ENCODE results near the gene B3GNT5.

DNA sequence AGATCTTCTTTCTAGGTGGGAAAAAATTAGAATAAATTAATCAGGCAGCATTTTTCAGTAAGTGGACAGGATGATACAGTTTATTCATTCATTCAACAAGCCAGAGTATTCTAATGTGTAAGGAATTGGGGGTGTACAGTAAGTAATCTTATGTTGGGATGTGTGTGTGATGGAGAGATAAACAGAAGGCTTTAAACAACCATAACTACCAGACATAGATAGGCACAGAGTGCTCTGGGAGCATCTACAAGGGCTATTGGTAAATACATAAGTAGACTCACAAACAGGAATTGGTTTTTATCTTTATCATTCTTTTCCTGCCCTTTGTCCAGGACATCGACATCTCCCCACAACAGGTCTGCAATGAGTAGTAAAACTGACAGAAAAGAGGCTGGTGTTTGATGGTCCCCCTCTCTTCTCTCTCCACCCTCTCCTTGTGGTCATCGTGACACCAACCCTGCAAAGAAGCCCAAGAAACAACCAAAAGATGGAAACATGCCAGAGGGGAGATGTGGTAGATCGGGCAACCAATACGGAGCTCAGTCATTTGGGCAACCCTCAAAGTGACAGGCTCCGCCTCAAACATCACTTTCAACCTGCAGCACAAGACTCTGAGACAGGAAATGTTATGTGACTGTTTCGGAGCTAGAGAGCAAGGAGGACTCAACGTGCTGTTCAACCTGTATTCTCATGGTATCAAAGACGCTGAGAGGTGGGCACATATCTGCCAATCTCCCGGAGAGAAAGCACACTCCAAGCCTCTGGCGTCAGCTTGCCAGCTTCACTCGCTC is 28.7 kb upstream of the B3GNT5 start:
- no peak for TF ChIP-seq POLR2A (IDR thresholded peaks at IDR 0.05)
- TF ChIP-seq, protein P1, sequence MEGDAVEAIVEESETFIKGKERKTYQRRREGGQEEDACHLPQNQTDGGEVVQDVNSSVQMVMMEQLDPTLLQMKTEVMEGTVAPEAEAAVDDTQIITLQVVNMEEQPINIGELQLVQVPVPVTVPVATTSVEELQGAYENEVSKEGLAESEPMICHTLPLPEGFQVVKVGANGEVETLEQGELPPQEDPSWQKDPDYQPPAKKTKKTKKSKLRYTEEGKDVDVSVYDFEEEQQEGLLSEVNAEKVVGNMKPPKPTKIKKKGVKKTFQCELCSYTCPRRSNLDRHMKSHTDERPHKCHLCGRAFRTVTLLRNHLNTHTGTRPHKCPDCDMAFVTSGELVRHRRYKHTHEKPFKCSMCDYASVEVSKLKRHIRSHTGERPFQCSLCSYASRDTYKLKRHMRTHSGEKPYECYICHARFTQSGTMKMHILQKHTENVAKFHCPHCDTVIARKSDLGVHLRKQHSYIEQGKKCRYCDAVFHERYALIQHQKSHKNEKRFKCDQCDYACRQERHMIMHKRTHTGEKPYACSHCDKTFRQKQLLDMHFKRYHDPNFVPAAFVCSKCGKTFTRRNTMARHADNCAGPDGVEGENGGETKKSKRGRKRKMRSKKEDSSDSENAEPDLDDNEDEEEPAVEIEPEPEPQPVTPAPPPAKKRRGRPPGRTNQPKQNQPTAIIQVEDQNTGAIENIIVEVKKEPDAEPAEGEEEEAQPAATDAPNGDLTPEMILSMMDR (IDR thresholded peaks at IDR 0.05): no peak

Data from body of pancreas (tissue), 4 donors.